Activated CD4-positive, alpha-beta memory T cell treated with anti-CD3 and anti-CD28 coated beads, Interleukin-2, amount 10 ng/mL, durations not matched to agents 7 days and 5 days (primary cell): ENCODE data around the gene NOL12. TPM values are rescaled to one million over a fixed set of nuclear protein-coding genes. Genes with fewer than 3 reads are reported as not detected.

ENCODE experiments used
- CTCF ChIA-PET: fragments of 350-600 bp; sonication (Branson Sonifier 250); formaldehyde crosslinking; loops from one replicate; lab custom pipeline; 2021; ENCODE audit warnings: antibody characterized with exemption, inconsistent platforms; lab: Charles Lee
- POLR2A ChIA-PET: fragments of 350-600 bp; sonication (Branson Sonifier 250); formaldehyde crosslinking; loops from one replicate; lab custom pipeline; 2021; ENCODE audit warnings: antibody characterized with exemption; lab: Charles Lee
- DNase-seq: peaks from one replicate; pipeline ENCODE4 v3.0.0-alpha.2; 2020
- H3K27ac Mint-ChIP-seq: one replicate; pipeline ENCODE4 v1.8.0; 2021; ENCODE audit warnings: mild to moderate bottlenecking, mixed read lengths
- H3K27me3 Mint-ChIP-seq: one replicate; pipeline ENCODE4 v1.8.0; 2021; ENCODE audit warnings: mixed read lengths
- H3K36me3 Mint-ChIP-seq: one replicate; pipeline ENCODE4 v1.8.0; 2021; ENCODE audit warnings: low read depth, mixed read lengths
- H3K4me1 Mint-ChIP-seq: one replicate; pipeline ENCODE4 v1.8.0; 2021; ENCODE audit warnings: mixed read lengths
- H3K4me3 Mint-ChIP-seq: one replicate; pipeline ENCODE4 v1.8.0; 2021; ENCODE audit warnings: mild to moderate bottlenecking, mixed read lengths
- H3K9me3 Mint-ChIP-seq: one replicate; pipeline ENCODE4 v1.8.0; 2021; ENCODE audit warnings: mixed read lengths
- total RNA-seq, 2 experiments: library from RNA; stranded (reverse); gene quantifications; one replicate each; pipeline ENCODE4 v1.2.3, GENCODE V29; 2021

The NOL12 gene
- total RNA-seq, 2 experiments from 2014 or later = 36.6 to 36.9 TPM

GRCh38 chr22:37728620-37729019 is 42.5 kb downstream of the NOL12 start:
- POLR2A ChIA-PET = interaction anchor here (0.7 kb wide), 1 partner anchor 1004 kb away, joined by 4 read pairs; no protein-coding TSS in a partner anchor
- peaks cover 7% of the 10 kb centered on the region for H3K4me1 Mint-ChIP-seq
- CTCF ChIA-PET = interaction anchor here (1.3 to 1.7 kb wide), 2 partner anchors 85 to 120 kb away, joined by 3 to 6 read pairs; partner anchors contain the start of gene GGA1

GRCh38 chr22:37731804-37732471 is 45.8 kb downstream of the NOL12 start:
- no peak for DNase-seq
- ChIA-PET CTCF (interaction anchor here (0.6 kb wide), 1 partner anchor 379 kb away, joined by 3 read pairs; no protein-coding TSS in a partner anchor), POLR2A (no interaction called here)
- no peak overlapping the region for H3K4me3 Mint-ChIP-seq
- no peaks in the 10 kb centered on the region for H3K27me3 Mint-ChIP-seq
- H3K27ac Mint-ChIP-seq = no peak overlapping the region
- no peaks in the 10 kb centered on the region for H3K9me3 Mint-ChIP-seq
- H3K4me1 Mint-ChIP-seq = peaks cover 4% of the 10 kb centered on the region
- no peaks in the 10 kb centered on the region for H3K36me3 Mint-ChIP-seq

More at GRCh38 chr22:37728620-37729019, 42.5 kb downstream of the NOL12 start:
- no peak overlapping the region for H3K27ac Mint-ChIP-seq
- no peak overlapping the region for H3K4me3 Mint-ChIP-seq
- DNase-seq = no peak
- no peaks in the 10 kb centered on the region for H3K36me3 Mint-ChIP-seq
- H3K9me3 Mint-ChIP-seq = no peaks in the 10 kb centered on the region
- H3K27me3 Mint-ChIP-seq = no peaks in the 10 kb centered on the region

GRCh38 chr22:37732699-37733607 is 46.8 kb downstream of the NOL12 start:
- Mint-ChIP-seq H3K27ac (no peak overlapping the region), H3K36me3 (no peaks in the 10 kb centered on the region), H3K4me1 (peaks cover 3% of the 10 kb centered on the region), H3K4me3 (no peak overlapping the region), H3K27me3 (no peaks in the 10 kb centered on the region), H3K9me3 (no peaks in the 10 kb centered on the region)
- CTCF ChIA-PET = no interaction called here
- DNase-seq = no peak
- POLR2A ChIA-PET = no interaction called here

- no peaks in the 10 kb centered on the region for H3K4me1 Mint-ChIP-seq
- H3K4me3 Mint-ChIP-seq = no peak overlapping the region
- no peak overlapping the region for H3K27ac Mint-ChIP-seq
- ChIA-PET CTCF (no interaction called here), POLR2A (no interaction called here)
- H3K9me3 Mint-ChIP-seq = no peaks in the 10 kb centered on the region
- no peaks in the 10 kb centered on the region for H3K36me3 Mint-ChIP-seq
- H3K27me3 Mint-ChIP-seq = no peaks in the 10 kb centered on the region
- no peak for DNase-seq
These were observed 47.7 kb downstream of the NOL12 start for GRCh38 chr22:37733625-37734401.

GRCh38 chr22:37734402-37734700 is 48.2 kb downstream of the NOL12 start:
- ChIA-PET POLR2A (no interaction called here), CTCF (no interaction called here)
- H3K4me1 Mint-ChIP-seq = no peaks in the 10 kb centered on the region

GRCh38 chr22:37734964-37735451 is 48.9 kb downstream of the NOL12 start:
- H3K4me3 Mint-ChIP-seq = no peak overlapping the region
- no peaks in the 10 kb centered on the region for H3K4me1 Mint-ChIP-seq
- no peaks in the 10 kb centered on the region for H3K36me3 Mint-ChIP-seq
- ChIA-PET CTCF (no interaction called here), POLR2A (no interaction called here)
- no peaks in the 10 kb centered on the region for H3K9me3 Mint-ChIP-seq
- no peaks in the 10 kb centered on the region for H3K27me3 Mint-ChIP-seq
- no peak for DNase-seq
- H3K27ac Mint-ChIP-seq = no peak overlapping the region

More at GRCh38 chr22:37734402-37734700, 48.2 kb downstream of the NOL12 start:
- no peaks in the 10 kb centered on the region for H3K36me3 Mint-ChIP-seq
- no peak overlapping the region for H3K4me3 Mint-ChIP-seq
- H3K27me3 Mint-ChIP-seq = no peaks in the 10 kb centered on the region
- no peaks in the 10 kb centered on the region for H3K9me3 Mint-ChIP-seq
- no peak for DNase-seq
- no peak overlapping the region for H3K27ac Mint-ChIP-seq

- Mint-ChIP-seq H3K27me3 (no peaks in the 10 kb centered on the region), H3K4me3 (no peak overlapping the region), H3K9me3 (no peaks in the 10 kb centered on the region), H3K4me1 (peaks cover 11% of the 10 kb centered on the region), H3K27ac (no peak overlapping the region), H3K36me3 (peaks cover 7% of the 10 kb centered on the region)
- ChIA-PET CTCF (interaction anchor here (1.1 kb wide), 1 partner anchor 29 kb away, joined by 3 read pairs; no protein-coding TSS in a partner anchor), POLR2A (interaction anchor here (2.2 kb wide), 1 partner anchor 9 kb away, joined by 8 read pairs; no protein-coding TSS in a partner anchor)
- no peak for DNase-seq
These were observed 52.9 kb downstream of the NOL12 start for GRCh38 chr22:37739035-37739434.

GRCh38 chr22:37739611-37740049 is 53.5 kb downstream of the NOL12 start:
- H3K36me3 Mint-ChIP-seq = peaks cover 10% of the 10 kb centered on the region
- H3K27me3 Mint-ChIP-seq = no peaks in the 10 kb centered on the region
- peaks cover 16% of the 10 kb centered on the region for H3K4me1 Mint-ChIP-seq
- POLR2A ChIA-PET = no interaction called here
- CTCF ChIA-PET = no interaction called here
- H3K4me3 Mint-ChIP-seq = no peak overlapping the region
- no peak for DNase-seq
- H3K9me3 Mint-ChIP-seq = no peaks in the 10 kb centered on the region
- H3K27ac Mint-ChIP-seq = no peak overlapping the region

- H3K4me3 Mint-ChIP-seq = no peak overlapping the region
- POLR2A ChIA-PET = no interaction called here
- CTCF ChIA-PET = no interaction called here
These were observed 54.5 kb downstream of the NOL12 start for GRCh38 chr22:37740455-37741311.

GRCh38 chr22:37741312-37741795 is 55.2 kb downstream of the NOL12 start:
- H3K27me3 Mint-ChIP-seq = no peaks in the 10 kb centered on the region
- H3K4me1 Mint-ChIP-seq = peaks cover 24% of the 10 kb centered on the region
- H3K36me3 Mint-ChIP-seq = peaks cover 10% of the 10 kb centered on the region
- ChIA-PET CTCF (no interaction called here), POLR2A (no interaction called here)
- no peak for DNase-seq
- no peaks in the 10 kb centered on the region for H3K9me3 Mint-ChIP-seq
- no peak overlapping the region for H3K4me3 Mint-ChIP-seq
- H3K27ac Mint-ChIP-seq = no peak overlapping the region

More at GRCh38 chr22:37740455-37741311, 54.5 kb downstream of the NOL12 start:
- Mint-ChIP-seq H3K9me3 (no peaks in the 10 kb centered on the region), H3K27ac (no peak overlapping the region), H3K4me1 (peaks cover 24% of the 10 kb centered on the region), H3K27me3 (no peaks in the 10 kb centered on the region), H3K36me3 (peaks cover 10% of the 10 kb centered on the region)
- no peak for DNase-seq

GRCh38 chr22:37742376-37743171 is 56.4 kb downstream of the NOL12 start:
- H3K4me3 Mint-ChIP-seq = no peak overlapping the region
- peaks cover 30% of the 10 kb centered on the region for H3K4me1 Mint-ChIP-seq
- no peaks in the 10 kb centered on the region for H3K27me3 Mint-ChIP-seq
- ChIA-PET POLR2A (interaction anchor here (0.7 kb wide), 1 partner anchor 136 kb away, joined by 3 read pairs; no protein-coding TSS in a partner anchor), CTCF (no interaction called here)
- peaks cover 12% of the 10 kb centered on the region for H3K36me3 Mint-ChIP-seq
- no peaks in the 10 kb centered on the region for H3K9me3 Mint-ChIP-seq
- DNase-seq = no peak
- H3K27ac Mint-ChIP-seq = no peak overlapping the region
